ENCODE measurements around the gene VPS4A. TPM values are rescaled to one million over a fixed set of nuclear protein-coding genes. Genes with fewer than 3 reads are reported as not detected.

VPS4A gene
- total and polyA plus RNA-seq, 2 of the 4 experiments (the other 2 are of a cell fraction) = 23.3 to 25.2 TPM

GRCh38 chr16:69363281-69363717, 52.1 kb downstream of the VPS4A start:
- no peak overlapping the region for H2BK15ac ChIP-seq (ENCODE audit: low read depth, low read length)
- H3K9ac ChIP-seq (ENCODE audit: low read depth, low read length) = no peak overlapping the region
- intact Hi-C loops (cut with micrococcal nuclease) = no loop called here
- H2AK9ac ChIP-seq (replicated peaks; ENCODE audit: low read depth, low read length, poor library complexity) = no peak overlapping the region
- no peaks in the 10 kb centered on the region for H3K9me3 ChIP-seq (ENCODE audit: control insufficient read depth, insufficient read depth, low read length)
- H3K18ac ChIP-seq (ENCODE audit: low read depth, low read length) = no peak overlapping the region
- peaks cover 45% of the 10 kb centered on the region for H3K36me3 ChIP-seq (ENCODE audit: control insufficient read depth, insufficient read depth, low read length)
- no peak overlapping the region for H3K23ac ChIP-seq (ENCODE audit: low read depth, low read length)
- H3K4ac ChIP-seq (ENCODE audit: low read depth, low read length) = no peak overlapping the region
- peaks cover 7% of the 10 kb centered on the region; the same call in 1 of the 2 replicates for H3K9me1 ChIP-seq (ENCODE audit: insufficient read depth, low read length)
- no peak overlapping the region for H2BK5ac ChIP-seq (ENCODE audit: low read depth, low read length, poor library complexity, severe bottlenecking)
- no peak overlapping the region for H4K5ac ChIP-seq (ENCODE audit: low read depth, low read length)
- H2BK20ac ChIP-seq (ENCODE audit: low read depth, low read length) = no peak overlapping the region
- no TSS peak for BruUV-seq (replicated peaks)
- H3K27ac ChIP-seq (ENCODE audit: insufficient read depth, low read length) = no peak overlapping the region
- ATAC-seq (ENCODE audit: low read depth) = no peak
- peaks cover 26 to 40% of the 10 kb centered on the region in 2 experiments for H3K79me1 ChIP-seq (ENCODE audit: low read depth in 1 of 2, low read length in 2 of 2)
- H4K8ac ChIP-seq (ENCODE audit: low read depth in 2 of 2, low read length in 2 of 2) = no peak overlapping the region
- no peak overlapping the region for H2BK120ac ChIP-seq (ENCODE audit: low read depth, low read length)
- TF ChIP-seq RCOR1 (IDR thresholded peaks at IDR 0.05; ENCODE audit: insufficient replicate concordance, low read length) = no peak
- peak; percentile 86 for TF ChIP-seq CEBPB (IDR thresholded peaks at IDR 0.05; ENCODE audit: low read depth, low read length)
- TF ChIP-seq BHLHE40 (IDR thresholded peaks at IDR 0.05; ENCODE audit: low read depth, low read length) = no peak
- CTCF ChIA-PET = no interaction called here
- no peaks in the 10 kb centered on the region for H3K27me3 ChIP-seq (ENCODE audit: control insufficient read depth, insufficient read depth, low read length)
- POLR2A ChIA-PET (ENCODE audit: unreplicated experiment) = no interaction called here
- no peak for DNase-seq
- H4K20me1 ChIP-seq (ENCODE audit: insufficient read depth, low read length) = no peaks in the 10 kb centered on the region
- dilution Hi-C loops (cut with HindIII; ENCODE audit: low sequenced_read_pairs, unreplicated experiment) = no loop called here
- H3K14ac ChIP-seq (replicated peaks; ENCODE audit: low read depth, low read length) = no peak overlapping the region
- no peak overlapping the region for H4K91ac ChIP-seq (ENCODE audit: insufficient read depth, low read depth, low read length)
- no peak overlapping the region for H3K4me3 ChIP-seq (ENCODE audit: insufficient read depth, low read depth, low read length)
- 90% methylated on average over 2 of the region's 5 CpGs; no CpG with 5 or more reads in 1 of the 2 experiments for WGBS, 2 experiments (ENCODE audit: extremely low coverage in 2 of 2, insufficient read length in 1 of 2)
- in situ Hi-C loops (cut with MboI; ENCODE audit: low sequenced_read_pairs) = no loop called here
- no peaks in the 10 kb centered on the region; the same call in 1 of the 2 replicates for H3K4me1 ChIP-seq (ENCODE audit: control insufficient read depth, insufficient read depth, low read length)
- no peak overlapping the region for H3K4me2 ChIP-seq (ENCODE audit: low read depth, low read length)
- no peak overlapping the region for H3K56ac ChIP-seq (ENCODE audit: extremely low read depth, insufficient read depth, low read length)
- H2AK5ac ChIP-seq (ENCODE audit: low read depth, low read length) = no peak overlapping the region
- H2AFZ ChIP-seq (replicated peaks; ENCODE audit: low read length, poor library complexity) = no peak overlapping the region

Measured in IMR-90 (cell line).